Umbilical cord (tissue), 2 donors: ENCODE data around the gene ETV3. TPM values are rescaled to one million over a fixed set of nuclear protein-coding genes. Genes with fewer than 3 reads are reported as not detected.

Experiments
- DNase-seq: peaks from one replicate; pipeline ENCODE4 v3.0.0-alpha.2; 2015; ENCODE audit warnings: low spot score
- total RNA-seq: library from RNA; depleted of rRNA; stranded (reverse); fragments of >200 nt; gene quantifications from one replicate; pipeline ENCODE4 v1.2.3, GENCODE V29; 2014; ENCODE audit warnings: low replicate concordance; ENCODE audit not compliant: insufficient read depth

ETV3 gene
- total RNA-seq, 1 donor from 2014 or later, result 61.6 TPM

DNA sequence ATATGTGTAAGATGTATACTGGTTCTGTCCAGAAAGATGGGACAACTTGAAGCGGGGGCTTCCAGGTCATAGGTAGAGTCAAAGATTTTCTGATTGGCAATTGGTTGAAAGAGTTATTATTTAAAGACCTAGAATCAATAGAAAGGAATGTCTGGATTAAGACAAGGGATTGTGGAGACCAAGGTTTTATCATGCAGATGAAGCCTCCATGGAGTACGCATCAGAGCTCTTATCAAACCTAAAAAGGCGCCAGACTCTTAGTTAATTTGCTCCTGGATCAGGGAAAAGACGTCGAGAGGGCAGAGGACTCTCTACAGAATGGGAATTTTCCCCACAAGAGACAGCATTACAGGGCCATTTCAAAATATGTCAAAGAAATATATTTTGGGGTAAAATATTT lies 23.7 kb upstream of the ETV3 start:
- DNase-seq, result no peak

DNA sequence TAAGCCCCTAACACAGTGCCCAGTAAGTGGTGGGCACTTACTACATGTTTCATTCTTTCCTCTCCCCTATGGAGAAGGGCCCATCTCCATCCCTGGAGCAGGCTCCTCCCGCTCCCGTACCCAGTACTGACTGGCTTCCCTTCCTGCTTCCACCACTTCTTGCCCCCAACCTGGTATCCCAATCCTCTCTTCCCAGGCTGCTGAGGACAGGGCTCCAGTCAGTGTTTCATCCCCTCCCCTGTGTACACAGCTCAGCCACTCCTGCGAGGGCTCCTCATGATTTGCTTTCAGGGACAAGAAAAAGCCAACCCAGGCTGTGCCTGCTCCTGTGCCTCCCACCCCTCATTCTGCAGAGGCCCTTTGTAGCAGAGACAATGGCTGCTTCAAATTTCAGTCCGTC lies 20.8 kb upstream of the ETV3 start:
- DNase-seq, result no peak

DNA sequence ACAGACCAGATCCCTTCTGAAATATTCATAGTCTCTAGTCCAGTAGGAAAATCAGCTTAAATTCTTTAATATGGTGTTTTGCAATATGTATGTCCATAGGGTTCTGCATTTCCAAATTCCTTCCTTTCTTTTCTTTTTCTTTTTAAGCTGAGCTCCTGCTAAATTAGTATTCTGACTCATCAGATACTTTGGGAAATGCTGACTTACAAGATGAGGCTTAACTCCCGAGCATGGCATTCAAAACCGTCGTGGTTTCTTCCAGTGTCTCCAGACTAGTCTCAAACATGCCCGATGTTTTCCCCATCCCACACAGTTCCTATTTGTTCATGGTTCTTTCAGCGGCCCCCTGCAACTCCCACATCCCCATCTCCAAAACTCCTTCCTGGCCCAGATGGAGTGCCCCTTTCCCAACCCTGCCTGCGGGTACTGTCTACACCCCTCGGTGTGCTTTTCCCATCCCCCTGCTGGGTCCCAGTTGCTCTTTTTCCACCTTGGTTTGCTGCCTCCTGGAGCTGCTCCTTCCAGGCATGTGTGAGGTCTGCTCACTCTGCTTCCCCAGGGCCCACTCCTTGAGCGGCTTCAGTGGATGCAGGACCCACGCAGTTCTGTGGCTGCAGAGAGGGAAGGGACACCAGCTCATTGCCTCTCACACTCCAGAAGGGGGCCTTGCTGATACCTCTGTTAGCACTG lies 19.5 kb upstream of the ETV3 start:
- DNase-seq, result peak; percentile 87

DNA sequence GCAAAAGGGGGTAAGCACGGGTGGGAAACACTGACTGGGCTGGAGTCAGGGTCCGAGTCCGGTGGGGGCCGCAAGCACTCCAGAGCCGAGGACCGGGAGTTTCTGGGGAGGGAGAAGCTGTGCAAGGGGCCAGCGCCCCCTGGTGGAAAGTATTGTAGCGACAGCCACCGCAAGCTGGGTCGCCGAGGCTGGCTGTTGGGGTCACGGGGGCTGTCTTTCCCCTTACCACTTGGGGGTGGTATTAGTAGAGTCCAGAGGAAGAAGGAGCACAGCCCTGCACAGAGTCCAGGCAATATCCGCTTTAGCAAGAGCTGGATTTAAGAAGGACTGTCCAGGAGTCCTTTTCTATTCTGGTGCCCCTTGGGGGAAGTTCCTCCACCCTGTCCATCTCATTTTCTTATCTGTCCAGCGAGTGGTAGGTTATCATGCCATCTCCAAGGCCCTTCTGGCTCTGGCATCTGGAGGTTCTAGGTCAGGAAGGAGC lies 17.9 kb upstream of the ETV3 start:
- DNase-seq, result peak; percentile 79

DNA sequence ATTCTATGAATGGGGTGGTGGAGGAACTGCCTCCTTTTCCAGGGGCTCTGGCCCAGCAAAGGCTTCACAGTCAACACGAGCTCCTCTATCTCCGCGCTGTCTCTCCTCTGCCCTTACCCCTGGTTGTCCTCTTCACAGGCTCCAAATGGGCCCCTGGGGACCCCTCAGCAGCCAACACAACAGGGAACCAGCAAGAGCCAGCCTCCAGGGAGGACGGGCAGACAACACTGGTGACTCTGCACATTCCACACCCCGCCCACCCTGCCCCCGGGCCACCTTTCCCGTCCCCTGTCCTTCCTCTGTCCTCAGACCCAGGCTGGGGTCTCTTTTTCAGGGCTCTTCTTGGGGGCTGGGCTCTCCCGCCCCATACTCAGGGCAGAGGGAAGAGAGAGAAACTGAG lies 17.5 kb upstream of the ETV3 start:
- DNase-seq, result peak; percentile 49

DNA sequence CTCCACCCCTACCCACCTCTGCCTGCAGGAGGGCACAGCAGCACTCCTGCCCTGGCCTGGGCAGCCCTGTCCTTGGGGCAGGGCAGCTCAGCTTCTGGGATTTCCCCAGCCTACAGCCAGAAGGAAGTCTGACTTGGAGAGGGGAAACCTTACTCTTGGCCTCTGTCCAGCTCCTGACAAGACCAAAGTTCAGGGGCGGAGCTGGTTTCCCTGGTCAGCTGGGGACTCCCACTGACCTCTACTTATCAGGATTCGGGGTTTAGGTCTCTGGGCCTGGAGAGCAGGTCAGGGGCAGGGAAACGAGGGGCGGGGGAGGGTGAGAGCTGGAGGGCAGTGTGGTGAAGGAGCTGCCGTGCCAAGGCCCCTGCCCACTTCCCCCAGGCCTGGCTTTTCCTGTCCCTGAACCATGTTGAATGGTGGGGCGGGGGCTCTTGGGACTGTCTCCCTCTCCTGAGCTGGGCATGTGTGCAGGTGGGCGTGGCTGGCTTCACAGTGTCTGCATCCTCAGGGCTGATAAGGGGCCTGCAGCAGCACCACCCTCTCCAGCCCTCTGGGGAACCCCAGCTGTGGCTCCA lies 16.8 kb upstream of the ETV3 start:
- peak; percentile 78 for DNase-seq

DNA sequence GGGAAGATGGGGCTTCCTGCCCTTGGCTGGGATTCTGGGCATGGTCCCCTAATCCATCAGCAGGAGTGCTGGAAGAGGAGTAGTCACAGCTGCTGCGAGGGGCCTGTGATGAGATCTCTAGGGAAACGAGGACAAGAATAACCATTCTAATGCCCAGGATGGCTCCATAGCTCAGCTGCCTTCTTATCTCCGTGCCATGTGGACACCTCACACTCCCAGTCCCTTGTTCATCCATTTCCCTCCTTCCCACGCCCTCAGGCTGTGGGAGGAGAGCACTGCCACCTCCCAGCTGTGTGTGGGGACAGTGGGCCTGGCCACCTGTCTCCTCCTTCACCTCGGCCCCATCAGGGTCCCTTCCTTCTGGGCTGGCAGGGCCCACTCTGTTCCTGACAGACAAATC lies 16.1 kb upstream of the ETV3 start:
- DNase-seq, result no peak

DNA sequence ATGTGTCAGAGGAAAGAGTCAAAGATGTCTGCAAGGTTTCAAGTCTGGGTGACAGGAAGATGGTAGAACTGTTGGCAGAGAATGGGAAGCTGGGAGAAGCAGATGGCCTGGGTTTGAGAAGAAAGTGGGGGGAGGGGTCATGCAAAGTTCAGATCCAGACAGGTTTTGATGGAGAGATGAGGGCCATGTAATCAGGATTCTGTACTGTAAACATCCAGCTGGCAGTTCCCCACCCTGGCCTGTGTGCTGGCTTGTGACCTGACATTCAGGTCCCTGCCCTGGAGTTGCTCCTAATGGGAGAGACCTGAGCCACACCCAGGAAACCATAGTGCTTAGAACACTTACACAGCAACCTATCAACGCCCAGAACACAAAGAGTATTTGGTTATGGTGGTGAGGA lies 15.6 kb upstream of the ETV3 start:
- no peak for DNase-seq

DNA sequence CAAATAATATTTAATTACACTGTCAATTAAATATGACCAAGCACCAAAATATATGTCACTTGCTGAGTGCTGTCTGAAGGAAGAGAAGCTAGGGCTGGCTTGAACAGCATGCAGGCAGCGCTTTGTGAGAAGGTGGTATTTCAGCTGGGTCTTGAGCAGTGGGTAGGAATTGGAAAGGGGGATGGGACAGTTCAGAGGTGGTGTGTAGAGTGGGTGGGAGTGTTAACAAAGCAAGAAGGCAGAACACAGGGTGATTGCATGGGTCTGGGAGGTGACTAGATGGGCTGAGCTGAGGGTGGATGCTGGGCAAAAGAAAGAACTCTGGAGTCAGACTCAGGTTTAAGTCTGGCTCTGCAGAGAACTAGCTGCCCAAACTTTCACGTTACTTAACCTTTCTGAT lies 14.3 kb upstream of the ETV3 start:
- no peak for DNase-seq

DNA sequence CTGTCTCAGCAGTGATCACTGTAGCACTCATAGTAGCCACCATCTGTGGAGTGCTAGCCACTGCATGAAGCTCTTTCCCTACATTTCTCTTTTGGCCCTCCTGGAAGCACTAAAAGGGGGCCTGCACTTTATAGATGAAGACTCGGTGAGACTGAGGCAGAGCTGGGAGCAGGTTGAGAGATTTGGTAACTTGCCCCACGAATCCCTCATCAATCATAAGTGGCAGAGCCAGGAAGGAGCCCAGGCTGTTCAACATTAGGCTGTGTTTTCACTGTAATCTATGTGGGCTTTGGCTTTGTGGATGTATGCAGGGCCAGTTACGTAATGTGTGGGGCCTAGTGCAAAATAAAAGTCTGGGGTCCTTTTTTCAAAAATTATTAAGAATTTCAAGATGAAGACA lies 13.3 kb upstream of the ETV3 start:
- no peak for DNase-seq

DNA sequence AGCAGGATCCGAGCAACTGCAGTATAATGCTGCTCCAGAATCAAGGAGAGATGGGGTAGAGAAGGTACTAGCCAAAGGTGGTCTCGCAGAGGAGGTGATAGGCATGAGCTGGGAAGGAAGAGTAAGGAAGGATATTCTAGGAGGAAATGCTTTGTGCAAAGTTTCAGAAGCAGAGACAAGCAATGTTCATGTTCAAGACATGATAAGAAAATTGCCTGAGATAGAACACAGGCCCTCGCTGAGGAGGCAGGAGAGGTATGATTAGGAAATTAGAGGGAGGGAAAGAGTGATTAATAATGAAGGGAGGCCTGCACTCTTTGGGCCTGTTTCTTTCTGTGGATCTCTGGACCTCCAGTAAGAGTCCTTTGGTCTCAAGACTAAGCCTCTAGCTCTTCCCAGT lies 12.9 kb upstream of the ETV3 start:
- no peak for DNase-seq

DNA sequence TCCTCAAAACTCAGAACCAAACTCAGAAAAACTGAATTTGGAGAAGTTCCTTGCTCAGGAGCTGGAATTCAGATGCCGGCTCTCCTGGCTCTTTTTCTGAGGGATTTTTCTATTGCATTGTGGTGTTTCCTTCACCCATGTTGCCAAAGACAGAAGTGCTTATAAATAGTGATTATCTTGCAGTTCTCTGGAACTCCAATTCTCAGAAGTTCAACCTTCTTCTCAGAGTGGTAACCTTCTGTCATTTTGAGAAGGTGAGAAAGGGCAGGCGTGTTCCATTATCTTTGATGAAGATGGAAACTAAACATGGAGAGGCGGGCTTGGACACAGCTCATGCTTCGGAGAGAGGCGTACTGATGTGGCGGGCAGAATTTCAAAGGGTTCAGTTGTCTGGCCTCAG lies 12.4 kb upstream of the ETV3 start:
- no peak for DNase-seq

DNA sequence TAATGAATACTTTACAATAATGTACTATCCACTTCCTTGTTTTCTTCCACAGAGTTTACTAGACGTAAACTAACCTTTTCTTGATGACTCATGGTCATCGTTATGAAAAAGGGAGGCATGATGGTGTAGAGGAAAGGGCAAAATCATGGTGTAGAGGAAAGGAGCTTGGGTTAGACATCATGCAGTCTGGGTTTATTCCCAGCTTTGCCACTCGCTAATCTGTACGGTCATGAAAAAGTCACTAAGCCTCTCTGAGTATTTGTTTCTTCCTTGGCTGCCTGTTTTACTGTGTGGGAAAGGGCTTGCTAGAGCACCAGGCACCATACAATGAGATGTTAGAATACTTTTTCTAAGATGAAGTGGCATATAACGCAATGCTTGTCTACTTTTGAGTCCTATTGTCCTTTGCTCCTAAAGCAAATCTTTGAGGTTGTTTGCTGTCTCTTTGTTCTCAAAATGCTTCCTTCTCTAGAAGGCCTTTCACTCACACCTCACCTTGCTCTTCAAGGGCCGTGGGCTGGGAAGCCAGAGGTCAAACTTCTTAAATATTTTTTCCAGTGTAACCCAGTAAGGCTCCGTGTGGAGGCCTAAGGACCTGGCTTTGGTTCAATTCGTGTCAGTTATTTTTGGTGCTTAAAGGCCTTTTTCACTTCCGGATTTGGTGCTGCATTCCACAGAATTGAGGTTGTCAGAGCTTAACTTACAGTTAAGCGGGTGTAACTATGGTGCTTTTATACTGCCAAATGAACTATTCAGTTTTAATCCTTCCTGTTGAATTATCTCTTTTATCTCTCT lies 9.9 kb upstream of the ETV3 start:
- DNase-seq, result peak; percentile 64

DNA sequence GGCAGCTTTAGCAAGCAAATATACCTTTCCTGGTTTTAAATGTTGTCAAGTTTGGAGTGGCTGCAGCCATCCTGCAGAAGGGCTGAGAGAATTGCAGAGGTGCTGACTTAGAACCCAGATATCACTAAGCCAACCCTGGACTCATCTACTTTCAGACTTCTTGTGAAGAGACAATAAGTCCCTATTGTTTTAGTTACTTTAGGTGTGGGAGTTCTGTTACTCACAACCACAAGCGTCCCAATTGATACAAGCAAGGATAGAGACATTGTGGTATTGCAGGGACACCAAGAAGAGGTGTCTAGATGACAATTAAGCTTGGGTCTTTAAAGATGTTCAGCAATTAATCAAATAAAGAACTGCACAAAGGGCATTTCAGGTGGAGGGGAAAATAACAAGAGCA lies 8.8 kb upstream of the ETV3 start:
- DNase-seq, result no peak

DNA sequence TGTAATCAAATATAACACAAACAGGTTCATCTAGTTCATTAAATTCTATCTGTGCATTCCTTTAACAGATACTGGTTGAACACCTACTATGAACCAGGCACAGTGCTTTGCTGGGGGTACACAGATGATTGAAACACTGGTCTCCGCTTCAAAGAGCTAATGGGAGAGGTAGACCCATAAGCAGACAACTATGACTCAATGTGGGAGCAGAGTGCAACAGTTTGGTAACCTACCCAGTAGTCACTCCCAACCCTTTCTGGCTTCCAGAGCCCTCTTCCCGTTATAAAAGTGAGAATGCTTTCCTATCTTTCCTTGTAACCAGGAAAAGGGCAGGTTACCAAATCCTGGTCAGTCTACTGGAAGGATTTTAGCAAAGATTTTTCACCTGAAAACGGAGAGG lies 8.0 kb upstream of the ETV3 start:
- DNase-seq, result no peak

DNA sequence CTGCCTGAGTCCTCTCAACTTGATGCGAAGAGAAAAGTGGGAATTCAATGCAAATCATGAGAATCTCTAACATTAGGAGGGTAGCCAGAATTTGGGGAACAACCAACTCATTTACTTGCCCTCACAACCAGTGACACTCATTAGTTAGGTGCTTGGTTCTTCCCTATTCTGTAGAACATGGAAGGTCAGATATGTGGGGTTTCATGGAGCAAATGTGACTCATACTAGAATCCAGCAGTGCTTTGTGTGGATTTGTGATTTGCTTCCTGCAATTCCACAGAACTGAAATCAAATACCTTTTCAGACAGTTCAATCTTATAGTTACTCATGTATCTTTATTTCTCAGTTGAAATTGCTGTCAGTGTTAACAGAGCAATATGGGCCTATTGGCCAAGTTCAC lies 6.9 kb upstream of the ETV3 start:
- DNase-seq, result peak; percentile 35

DNA sequence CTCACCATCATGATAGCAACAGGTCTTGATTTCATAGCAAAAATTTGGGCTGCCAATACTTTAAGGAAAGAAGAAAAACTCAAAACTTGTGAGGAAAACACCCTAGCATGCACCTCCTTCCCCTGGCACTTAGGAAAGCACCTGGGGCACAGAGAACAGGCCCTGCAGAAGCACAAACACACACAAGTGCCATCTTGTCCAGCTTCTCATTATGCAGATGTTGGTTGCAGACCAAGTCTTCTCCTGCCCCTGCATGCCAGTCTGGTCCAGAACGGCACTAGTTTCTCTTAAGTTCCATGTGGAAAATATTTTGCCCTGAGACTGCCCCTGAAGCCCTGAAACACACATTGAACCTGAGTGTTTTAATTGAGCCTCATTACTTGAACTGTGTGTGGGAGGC lies 6.3 kb upstream of the ETV3 start:
- no peak for DNase-seq

DNA sequence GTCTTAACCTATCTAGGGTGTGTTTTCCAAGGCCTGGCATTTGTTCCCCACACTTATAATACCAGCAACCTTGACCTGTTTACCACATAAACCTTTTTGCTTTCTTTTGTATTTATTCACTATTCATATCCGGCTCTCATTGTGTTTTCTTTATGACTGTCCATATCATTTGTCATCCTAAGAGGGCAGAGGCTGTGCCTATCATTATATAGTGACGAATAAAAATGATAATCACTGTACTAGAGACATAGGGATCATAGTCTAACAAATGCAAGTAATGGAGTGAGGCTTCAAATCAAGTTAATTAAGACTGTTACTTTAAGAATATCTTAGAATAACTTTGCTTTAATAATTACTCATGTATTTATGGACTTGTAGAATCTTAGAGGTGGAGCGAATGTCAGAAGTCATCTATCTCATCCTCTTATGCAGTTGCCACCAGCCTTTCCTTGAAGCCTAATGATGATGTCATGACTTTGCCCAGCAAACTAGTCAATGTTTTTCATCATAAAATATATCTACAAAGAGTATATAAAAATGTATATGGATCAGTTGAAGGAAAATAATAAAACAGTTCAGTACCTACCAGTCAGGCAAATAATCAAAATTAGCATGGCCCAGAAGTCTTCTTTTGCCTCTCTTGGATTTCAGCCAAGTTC lies 4.7 kb upstream of the ETV3 start:
- DNase-seq, result no peak

DNA sequence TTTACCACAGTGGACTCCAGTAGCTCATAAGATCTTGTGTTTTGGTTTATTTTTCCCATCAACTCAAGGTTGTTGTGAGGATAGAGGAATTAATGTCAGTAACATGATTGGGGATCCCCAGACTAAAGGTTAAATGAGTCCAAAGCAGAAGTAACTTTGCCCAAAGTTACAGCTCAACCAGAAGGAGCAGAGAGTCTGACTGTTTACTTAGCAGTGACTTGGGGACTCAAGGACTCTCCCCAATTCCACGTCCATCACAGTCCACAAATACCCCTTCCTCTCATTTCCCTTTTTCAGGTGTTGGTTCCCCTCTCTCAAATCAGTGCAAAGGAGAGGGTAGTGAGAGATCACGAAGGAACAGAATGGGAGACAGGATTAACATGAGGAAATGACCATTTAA lies 4.0 kb upstream of the ETV3 start:
- DNase-seq, result no peak

DNA sequence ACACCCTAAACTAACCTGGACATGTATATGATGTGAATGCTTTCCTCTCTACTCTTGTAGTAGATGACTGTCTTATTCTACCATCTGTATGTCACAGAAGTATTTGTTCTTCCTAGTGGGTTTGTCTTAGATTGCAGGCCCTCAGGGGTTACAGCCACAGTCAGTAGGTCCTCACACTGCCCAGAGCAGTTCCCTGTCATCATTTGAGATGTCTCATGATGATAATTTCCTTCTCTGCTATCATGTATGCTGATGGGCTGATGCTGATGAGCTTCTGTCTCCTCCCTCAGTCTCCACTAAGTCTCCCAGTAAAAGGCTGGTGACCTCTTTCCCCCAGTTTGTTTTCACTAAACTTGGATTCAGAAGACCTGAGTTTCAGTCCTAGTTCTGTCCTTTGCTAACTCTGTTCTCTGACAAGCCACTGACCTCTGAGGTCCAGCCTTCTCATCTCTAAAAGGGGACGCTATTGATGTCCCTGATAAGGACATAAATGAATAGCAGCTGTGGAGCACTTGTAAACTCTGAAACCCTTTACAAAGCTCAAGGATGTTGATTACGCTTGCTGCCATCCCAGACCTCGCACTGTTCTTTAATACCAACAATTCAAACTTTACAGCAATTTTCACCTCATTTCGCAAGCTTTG lies 3.1 kb upstream of the ETV3 start:
- DNase-seq, result no peak

DNA sequence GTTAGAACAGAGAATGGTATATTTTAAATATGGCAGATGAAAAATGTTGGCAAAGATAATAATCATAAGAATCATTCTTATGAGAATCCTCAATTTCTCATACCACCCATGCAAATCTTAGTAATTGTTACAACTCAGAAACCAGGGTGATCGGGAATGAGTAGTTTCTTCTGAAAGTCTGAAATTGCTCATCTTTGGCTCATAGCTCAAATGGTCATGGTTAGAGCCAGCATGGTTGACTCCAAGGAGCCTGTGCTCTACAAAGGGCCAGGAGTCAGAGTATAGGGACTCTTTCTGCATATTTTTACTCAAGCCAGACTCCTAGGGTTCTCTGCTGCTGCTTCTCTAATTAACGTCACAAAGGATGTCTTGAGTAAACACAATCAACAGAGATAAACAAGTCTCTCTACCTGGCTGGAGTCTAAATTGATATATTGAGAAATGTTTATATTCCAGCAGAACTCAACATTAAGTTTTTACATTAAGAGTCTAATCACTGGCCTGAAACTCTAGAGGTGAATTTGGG lies 1.9 kb upstream of the ETV3 start:
- no peak for DNase-seq
